Amniotic epithelial cell (primary cell): Measurements from ENCODE around the gene CSTPP1.

Experiments
- DNase-seq: peaks from one replicate; pipeline ENCODE4 v3.0.0-alpha.2; 2010; ENCODE audit warnings: low read depth

CSTPP1 gene

DNA sequence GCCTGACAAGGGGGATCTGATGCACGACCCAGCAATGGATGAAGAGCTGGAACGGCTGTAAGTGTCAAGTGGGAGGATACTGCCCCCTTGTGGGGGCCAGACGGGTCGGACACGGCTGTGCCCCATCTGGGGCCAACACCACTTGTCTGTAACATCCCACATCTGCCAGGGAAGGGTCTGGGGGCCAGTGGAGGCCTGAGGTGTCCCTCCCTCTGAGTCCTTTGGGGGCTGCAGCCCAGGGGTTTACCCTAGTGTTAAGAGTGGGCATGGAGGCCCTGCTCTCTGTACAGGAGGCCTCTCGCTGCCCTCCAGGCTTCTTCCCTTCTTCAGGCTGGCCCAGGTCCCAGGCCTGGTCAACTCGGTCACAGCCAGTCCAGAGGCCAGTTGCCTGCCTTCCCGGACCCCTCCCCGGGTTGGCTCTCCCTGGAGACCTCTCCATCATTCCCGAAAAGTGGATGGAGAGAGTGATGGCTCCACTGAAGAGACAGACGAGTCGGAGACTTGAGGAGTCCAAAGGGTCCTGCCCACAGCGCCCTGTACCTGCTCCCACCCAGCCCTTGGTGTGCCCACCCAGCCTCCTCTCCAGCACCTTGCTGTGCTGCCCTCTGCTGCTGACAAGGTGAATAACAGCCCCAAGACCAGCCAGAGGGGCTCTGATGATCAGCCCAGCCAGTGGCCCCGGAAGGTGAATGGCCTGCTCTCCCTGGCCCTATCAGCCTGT, 224.7 kb downstream of the CSTPP1 start:
- peak; percentile 61 for DNase-seq

DNA sequence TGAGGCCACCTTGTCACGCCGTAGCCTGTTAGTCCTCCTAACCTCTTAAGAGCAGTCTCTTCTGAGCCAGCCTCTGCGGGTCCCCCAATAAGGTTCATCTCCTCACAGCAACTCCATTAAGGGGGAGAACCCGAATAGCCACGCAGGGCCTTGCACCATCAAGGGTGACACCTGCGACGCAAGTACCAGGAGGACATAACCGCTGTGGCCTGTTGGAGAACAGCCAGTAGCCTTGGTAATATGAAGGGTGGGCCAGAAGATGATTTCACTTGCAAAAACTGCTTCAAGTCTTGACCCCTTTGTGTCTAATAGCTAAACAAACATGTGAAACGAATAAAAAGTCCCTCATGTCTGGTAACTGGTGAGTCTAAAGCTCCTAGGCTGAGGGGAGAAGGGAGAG, 225.3 kb downstream of the CSTPP1 start:
- no peak for DNase-seq

DNA sequence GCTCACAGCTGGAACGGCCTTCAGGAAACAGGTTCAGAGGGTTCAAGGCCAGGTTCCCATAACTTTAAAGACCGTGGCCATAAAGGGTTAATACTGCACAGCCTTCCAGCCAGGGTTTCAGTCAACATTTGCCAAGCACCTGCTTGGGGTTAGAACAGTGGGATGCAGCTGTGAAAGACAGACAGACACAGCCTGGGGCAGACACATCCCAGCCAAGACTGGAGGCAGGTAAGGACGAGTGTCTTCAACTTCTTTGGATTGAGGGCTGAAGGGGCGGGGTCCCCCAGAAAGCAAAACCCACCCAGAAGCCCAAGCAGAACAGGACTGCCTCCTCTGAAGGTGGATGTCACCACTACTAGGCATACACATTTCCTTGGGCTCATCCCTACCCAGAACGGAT, 225.9 kb downstream of the CSTPP1 start:
- no peak for DNase-seq

DNA sequence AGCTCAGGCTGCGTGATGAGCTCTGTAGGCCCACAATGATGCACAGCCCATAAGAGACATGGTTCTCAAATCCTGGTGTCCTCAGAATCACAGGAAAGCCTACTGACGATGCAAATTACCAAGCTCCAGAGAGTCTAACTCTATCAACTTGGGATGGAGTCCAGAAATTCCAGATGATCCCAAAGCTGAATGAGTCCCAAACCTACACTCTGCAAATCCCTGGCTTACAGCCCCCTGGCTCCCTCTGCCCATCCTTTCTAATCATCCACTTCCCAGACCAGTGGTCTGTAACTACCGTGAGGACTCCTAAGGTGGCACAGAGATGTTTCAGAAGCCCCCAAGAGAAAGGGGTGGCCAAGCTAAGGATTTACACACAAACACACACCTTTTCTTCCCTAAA, 226.6 kb downstream of the CSTPP1 start:
- DNase-seq, result no peak

DNA sequence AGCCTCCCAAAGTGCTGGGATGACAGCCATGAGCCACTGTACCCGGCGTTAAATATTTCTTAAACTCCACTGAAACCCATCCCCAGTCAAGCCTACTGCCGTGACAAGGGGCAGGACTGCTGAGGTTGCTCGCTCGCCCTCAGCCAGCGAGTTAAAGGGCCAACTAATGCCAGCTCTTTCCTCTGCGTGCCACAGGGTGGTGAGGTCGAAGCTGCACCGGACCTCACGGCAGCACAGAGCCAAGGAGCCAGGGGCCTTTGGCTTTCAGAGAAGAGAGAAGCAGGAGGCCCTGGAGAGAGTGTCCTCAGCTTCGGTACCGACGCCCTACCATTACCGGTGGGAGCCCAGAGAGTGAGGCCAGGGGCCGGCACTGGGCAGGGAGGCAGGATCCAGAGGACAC, 227.3 kb downstream of the CSTPP1 start:
- DNase-seq, result no peak

DNA sequence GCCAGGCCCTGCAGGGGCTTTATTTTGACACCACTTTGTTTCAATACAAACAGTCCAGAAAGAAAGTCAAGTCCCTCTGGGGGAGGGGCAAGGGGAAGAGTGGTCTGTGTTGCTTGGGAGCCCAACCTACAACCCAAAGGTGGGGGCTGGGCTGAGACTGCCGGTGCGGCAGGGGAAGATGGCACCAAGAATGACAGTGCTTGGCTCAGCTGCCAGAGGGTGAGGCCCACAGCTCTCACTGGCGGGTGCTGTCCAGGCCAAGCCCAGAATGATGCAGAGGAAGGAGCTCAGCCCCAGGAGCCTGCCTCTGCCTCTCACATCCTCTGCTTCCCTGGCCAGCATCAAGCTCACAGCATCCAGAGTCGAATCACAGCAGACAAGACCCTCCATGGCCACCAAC, 227.8 kb downstream of the CSTPP1 start:
- no peak for DNase-seq

DNA sequence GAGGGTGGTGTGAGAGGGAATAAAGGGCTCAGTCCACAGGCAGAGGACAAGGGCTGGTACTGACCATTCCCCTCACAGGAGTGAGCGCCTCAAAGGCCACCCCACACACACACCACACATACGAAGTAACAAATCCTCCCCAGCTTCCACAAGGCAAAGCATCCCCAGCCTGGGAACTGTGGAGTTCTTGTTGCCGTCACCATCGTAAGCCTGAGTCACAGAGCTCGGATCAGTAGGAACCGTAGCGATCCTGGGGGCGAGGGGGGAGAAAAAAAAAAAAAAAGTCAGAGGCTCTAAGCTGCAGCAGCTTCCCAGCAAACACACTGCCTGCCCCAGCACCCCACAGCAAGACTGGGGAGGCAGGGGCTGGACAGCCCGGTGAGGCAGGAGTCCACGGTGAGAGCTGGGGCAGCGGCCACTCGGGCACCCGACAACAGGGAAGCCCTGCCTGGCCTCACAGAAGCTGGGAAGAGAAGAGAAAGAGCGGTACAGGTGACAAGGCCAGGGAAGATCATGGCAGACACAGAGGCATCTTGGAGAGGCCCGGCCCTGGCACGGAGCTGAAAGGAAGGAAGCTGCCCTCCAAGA, 228.8 kb downstream of the CSTPP1 start:
- no peak for DNase-seq

DNA sequence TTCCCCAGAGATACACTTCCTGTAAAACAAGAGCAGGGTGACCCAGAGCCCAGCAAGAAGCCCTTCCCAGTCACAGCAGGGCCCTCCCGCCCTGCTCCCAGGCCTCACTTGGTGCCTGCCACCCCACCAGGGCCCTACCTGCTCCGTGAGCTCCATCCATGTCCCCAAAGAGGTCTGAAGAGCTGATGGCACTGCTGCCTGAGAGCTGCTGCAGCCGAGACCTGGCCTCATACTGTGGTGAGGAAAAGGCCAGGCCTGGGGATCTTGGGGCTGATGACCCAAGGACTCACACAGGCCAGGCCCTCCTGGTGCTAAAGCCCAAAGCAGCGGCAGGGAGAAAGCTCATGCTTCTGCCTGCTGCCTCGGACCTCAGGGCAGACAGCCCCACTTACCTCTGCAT, 229.8 kb downstream of the CSTPP1 start:
- no peak for DNase-seq

DNA sequence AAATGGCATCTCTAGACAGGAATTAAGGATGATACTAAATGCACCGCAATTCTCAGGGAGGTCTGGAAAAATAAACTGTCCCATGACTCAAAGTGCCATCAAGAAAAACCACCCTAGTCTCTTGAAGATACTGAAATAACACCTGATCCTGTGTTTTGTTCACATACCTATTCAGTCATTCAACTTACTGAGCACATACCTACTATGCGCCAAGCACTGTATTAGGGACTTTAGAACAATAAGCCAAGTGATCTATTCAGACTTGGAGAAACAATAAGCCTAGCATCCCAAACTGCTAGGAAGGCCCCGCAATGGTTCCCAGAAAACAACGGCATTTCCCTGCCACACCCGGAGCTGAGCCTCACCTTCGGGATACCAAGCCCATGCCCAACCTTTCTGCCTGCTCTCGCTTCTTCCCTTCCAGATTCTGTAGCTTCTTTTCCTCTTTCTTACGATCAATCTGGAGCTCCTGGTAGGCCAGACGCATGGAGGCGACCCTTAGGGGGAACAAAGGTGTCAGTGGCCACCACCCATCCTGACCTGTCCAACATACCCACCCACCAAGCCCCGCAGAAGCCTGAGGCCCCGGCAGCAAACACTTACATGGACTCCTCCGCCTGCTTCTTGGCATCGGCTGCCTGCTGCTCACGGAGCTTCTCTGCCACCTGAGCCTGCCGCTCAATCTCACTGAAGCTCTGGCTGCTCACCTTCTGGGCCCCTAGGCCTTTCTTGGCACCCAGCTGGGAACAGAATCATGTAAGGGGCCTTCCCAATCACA, 234.7 kb downstream of the CSTPP1 start:
- DNase-seq, result no peak

DNA sequence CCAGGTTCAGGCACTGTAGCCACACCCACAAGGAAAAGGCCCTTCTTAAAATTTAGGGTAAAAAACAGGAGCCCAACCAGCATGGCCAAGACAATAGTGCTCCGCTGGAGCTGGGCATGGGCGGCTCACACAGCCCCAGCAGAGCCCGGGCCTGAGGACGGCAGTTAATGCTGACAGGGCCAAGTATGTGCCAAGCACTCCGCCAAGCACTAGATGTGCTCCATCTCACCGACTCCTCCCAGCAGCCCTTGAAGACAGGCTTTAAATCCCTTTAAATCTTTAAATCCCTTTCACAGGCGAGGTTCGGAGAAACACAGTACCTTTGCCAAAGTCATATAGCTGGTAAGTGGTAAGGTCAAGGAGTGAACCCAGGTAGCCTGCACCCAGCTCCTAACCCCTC, 235.3 kb downstream of the CSTPP1 start:
- no peak for DNase-seq

DNA sequence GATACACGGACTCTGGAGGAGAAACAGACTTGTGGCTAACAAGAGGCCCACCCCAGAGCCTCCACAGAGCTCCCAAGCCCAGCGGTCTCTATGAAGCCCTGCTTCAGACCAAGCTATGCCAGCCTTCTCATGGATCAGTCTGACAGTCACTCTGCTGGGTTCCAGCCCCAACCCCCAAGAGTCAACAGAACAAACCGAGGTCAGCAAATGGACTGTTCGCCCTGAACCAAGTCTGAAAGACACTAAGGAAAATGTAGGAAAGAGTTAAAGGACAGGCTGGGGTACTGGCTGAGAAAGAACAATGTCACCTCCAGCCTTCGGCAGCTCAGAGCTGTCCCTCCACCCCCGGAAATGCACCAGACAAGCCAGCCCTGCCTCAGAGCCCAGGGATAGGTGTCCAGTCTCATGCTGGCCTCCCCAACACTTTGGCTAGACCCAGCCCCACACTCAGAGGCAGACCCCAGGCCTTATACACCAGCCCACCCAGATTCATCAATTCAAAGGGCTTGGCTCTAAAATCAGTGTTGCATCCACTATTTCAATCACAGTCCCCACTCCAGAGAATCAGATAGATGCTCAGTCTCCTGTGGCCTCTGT, 236.3 kb downstream of the CSTPP1 start:
- no peak for DNase-seq

DNA sequence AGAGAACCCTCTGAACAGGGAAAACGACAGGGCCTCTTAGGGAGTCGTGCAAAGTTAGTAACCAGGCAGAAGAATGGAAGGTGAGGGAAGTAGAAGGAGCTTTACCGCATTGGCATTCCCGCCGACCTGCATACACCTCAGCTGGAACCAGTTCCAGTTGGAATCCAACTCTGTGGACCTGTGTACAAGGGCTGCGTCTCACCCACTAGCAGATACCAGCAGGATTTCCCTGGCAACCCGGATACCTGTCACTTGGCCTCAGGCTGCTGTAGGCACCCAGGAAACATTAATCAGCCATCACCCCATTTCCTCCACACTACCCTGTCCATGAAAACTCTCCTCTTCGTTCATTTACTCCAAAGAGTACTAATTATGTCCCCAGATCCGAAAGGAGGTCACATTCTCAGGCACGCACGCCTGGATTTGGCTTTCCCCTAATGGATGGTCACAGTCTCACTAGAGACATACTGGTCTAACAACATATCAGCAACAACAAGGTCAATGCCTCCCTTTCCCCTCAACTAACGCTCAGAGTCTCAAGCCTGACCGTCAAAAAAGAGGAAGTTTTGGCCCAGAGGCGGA, 239.3 kb downstream of the CSTPP1 start:
- DNase-seq, result no peak

DNA sequence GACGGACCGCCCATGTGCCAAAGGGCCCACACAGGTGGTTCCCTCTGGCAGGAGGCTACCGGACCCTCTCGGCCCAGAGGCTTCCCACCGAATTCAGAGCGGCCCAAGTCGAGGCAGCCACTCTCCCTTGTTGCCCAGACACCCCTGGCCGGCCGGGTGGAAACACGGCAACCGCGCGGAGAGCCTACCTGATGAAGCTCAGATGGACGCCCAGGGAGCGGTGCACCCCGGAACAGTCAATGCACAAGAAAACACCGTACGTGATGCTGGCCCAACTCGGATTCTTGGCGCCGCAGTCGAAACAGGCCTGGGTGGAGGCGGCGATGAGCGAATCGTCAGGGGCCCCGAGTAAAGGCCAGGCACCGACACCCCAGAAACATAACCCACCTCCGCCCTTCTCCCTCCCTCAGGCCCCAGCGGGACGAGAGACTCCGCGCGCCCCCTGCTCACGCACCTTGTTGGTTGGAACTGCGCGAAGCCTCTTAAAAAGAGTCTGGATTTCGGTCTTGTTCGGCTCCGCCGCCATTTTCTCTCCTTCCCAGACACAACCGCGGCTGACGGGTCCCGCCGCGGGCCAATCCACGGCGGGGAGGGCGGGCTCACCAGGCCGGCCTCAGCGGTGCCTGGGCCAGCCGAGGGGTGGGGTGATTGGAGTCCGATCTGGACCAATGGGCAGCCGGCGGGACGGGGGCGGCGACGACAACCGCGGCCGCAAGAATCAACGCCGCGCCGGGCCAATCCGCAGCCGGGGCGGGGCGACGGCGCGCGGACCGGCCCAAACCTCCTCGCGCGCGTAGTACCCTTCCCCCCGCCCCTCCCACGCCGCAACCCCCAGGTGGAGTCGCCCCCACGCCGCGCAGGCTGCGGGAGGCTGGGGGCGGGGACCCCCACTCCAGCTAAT, 240.0 kb downstream of the CSTPP1 start, which contains the start of gene ARFGAP2:
Gene ARFGAP2 (minus strand): TSS at position 552 of the 901 bp plus-strand sequence. CDS start 26 bp downstream, at position 526.
- peak; percentile 93 for DNase-seq

DNA sequence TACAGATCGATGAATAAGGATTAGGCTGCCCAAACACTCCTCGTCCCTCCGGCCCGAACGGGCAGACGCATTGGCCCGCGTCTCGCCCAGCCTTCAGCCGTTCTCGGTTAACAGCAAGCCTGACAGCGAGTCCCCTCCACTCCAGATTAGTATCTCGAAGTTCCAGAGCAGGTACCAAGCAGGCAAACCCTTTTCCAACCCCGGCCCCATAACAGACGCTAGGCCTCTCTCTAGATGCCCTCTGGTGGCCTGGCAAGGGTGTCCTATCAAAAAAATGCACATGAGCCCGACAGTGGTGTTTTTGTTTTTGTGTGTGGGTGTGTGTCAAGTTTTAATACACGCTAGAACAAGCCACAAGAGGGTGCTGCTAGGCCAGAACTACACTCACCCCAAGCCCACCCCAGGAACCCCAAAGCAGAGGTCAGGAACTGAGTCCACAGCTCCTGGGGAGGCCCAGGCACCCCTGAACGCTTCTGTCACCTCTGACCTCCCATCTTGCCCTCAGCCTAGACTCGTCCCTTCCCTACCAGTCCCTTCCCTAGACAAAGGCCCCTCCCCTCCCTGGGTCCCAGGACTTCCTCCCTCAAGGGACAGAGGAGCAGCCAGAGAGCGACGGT, 240.8 kb downstream of the CSTPP1 start:
- DNase-seq, result peak; percentile 80

DNA sequence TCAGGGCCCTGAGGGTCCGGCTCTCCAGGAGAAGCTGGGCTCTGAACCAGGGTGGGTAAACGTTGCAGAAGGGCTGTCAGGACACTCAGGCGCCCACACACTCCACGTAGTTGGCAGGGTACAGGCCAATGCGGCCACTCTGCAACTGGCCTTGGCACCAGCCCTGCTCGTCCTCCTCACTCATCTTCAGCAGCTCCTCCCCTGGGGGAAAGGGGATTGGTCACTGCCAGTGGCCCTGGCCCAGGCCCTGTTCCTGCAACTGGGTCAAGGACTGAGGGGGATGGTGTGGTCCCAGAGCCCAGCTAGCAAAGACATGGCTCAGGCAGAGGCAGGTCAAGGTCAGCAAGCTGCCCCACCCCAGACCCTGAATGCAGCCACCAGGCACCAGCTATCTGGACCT, 241.3 kb downstream of the CSTPP1 start:
- DNase-seq, result no peak

DNA sequence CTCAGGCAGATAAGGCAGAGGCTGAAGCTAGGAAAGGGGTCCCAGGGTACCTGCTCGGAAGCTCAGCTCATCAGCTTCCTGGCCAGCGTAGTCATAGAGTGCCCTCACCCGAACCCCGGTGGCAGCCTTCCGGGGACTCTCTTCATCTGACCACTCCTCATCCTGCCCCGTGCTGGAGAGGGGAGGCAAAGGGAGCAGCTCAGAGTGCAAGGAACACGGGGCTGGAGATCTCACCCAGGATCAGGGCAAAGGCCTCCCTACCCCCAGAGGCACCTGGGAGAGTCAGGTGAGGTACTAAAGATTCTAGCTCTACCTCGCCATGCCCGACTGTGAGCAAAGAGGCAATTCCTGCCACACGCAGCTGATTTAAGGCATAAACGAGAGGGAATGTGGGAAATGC, 241.8 kb downstream of the CSTPP1 start:
- no peak for DNase-seq

DNA sequence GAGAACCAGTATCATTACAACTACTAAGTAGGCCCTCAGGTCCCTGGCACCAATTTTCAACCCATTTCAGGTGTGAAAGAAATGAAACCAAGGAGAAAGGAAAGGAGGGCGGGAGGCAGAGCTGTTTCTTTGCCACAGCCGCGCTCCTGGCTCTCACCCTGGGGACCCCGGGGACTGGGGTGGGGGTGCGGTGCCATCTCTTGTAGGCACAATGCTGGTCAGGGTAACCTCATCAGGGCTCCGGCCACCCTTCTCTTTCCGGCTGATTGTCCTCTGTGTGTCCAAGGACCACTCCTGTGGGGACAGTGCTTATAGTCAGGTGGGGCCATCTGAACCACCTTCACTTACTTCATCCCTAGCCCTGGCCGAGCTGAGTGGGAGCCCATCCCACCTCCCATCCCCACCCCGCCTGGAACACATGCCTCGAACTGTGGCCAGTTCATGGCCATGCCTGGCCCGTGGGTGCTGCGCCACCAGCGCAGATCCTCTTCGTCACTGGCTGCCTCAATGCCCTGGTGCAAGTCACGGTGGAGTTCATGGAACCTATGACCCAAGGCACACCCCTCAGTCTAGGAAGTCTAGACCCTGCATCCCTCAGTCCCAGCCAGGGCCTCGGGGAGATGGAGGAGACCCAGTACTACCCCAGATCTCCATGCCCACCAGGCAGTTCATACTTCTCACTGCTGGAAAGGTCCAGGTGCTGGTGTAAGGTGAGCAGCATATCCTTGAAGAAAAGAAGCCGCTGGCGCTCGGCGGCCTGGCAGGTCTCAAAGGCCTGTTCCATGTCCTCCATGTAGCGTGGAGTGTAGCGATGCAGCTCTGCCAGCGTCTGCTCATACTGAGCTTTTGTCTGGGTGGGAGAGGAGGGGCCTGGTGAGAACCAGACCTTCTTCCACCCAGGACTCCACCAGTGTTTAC, 242.4 kb downstream of the CSTPP1 start:
- DNase-seq, result no peak

DNA sequence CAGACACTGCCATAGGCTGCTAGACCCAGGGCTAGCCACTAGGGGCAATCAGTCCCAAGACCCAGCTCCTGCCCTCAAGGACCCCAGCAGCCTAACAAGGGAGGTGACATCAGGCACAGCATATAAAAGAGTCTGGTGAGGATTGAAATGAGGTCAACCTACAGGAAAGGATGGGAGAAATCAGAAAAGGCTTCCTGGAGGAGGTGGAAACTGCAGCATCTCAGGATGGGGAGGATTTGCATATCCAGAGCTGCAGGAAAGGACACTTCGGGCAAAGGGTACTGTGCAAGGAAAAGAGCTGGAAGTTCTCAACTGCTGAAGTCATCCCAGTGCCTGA, 243.1 kb downstream of the CSTPP1 start:
- no peak for DNase-seq

DNA sequence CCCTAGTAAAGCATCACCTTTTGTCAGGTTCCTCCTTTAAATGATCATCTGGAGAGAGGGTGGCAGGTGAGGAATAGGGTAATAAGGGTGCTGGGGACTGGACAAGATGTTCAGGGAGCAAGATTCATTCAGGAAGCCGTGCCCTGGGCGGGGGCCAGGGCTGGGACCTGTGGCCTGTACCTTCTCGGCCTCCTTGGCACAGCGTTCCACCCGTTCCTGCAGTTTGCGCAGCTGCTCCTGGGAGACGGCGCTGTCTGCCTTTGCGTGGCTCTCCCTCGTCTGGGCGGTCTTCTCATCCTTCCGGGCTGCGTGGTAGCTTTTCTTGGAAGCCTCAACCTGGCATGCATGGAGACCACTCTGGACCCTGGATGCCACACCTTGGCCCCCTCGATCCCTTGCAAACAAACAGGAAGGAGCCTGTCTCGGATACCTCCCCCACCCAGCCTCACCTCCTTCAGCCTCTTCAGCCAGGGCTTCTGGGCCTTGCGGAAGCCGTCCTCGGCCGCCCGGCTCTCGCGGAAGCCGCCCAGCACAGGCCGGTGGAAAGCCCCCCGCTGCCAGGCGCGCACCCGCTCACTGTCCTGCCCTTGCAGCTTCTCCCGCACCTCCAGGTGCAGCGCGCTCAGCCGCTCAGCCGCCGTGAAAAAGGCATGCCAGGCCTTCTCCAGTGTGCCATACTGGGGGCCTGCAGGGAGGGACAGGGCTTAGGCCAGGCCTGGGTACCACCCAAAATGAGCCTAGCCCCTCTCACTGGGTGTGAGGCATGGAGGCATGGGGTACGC, 243.6 kb downstream of the CSTPP1 start:
- no peak for DNase-seq
